Measurements from ENCODE around the gene GMPS. TPM values are rescaled to one million over a fixed set of nuclear protein-coding genes. Genes with fewer than 3 reads are reported as not detected.

Gene GMPS
- total RNA-seq, 2 donors from 2014 or later: 40.9 to 62.9 TPM

- intact Hi-C loops (cut with DNase I): no loop called here
- Histone ChIP-seq H3K36me3 (no peaks in the 10 kb centered on the region), H3K9me3 (no peaks in the 10 kb centered on the region), H3K27ac (no peak overlapping the region), H3K27me3 (no peaks in the 10 kb centered on the region), H3K4me1 (no peaks in the 10 kb centered on the region), H3K9ac (ENCODE audit: low read depth in 2 of 2, low read length in 2 of 2) (no peak overlapping the region), H3K4me3 (no peak overlapping the region)
- no peak for TF ChIP-seq CTCF (IDR thresholded peaks at IDR 0.05)
- no peak for DNase-seq
These were observed 102.6 kb downstream of the GMPS start for GRCh38 chr3:155972885-155973584.

DNA sequence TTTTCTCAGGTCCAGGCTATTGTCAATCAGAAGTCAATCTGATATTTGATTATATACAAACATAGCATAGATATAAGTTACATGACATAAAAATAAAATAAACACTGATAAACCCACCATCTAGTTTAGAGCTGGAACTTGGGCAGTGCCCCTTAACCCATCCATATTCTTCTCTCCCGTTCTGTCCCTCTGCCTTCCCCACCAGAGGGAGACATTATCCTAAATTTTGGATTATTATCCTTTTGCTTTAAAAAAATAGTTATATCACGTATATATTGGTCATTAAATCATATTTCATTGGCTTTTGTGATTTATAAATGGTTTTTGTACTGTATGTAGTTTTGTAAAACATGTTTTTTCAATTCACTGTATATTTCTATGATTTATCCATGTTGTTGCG is 107.9 kb downstream of the GMPS start:
- H3K4me1 ChIP-seq: no peaks in the 10 kb centered on the region
- H3K4me3 ChIP-seq: no peak overlapping the region
- TF ChIP-seq CTCF (IDR thresholded peaks at IDR 0.05): no peak
- no peaks in the 10 kb centered on the region for H3K36me3 ChIP-seq
- no peaks in the 10 kb centered on the region for H3K9me3 ChIP-seq
- no peaks in the 10 kb centered on the region for H3K27me3 ChIP-seq
- intact Hi-C loops (cut with DNase I): no loop called here
- no peak overlapping the region for H3K9ac ChIP-seq (ENCODE audit: low read depth in 2 of 2, low read length in 2 of 2)
- no peak overlapping the region for H3K27ac ChIP-seq
- no peak for DNase-seq

GRCh38 chr3:155979746-155980145 is 109.3 kb downstream of the GMPS start:
- Histone ChIP-seq H3K27me3 (no peaks in the 10 kb centered on the region), H3K9me3 (no peaks in the 10 kb centered on the region), H3K9ac (ENCODE audit: low read depth in 2 of 2, low read length in 2 of 2) (no peak overlapping the region), H3K36me3 (no peaks in the 10 kb centered on the region), H3K27ac (no peak overlapping the region), H3K4me1 (no peaks in the 10 kb centered on the region), H3K4me3 (no peak overlapping the region)
- intact Hi-C loops (cut with DNase I): no loop called here
- no peak for TF ChIP-seq CTCF (IDR thresholded peaks at IDR 0.05)
- DNase-seq: no peak

GRCh38 chr3:155981669-155982068 is 111.2 kb downstream of the GMPS start:
- no peak for TF ChIP-seq CTCF (IDR thresholded peaks at IDR 0.05)
- no peaks in the 10 kb centered on the region for H3K27me3 ChIP-seq
- no peak for DNase-seq
- no peaks in the 10 kb centered on the region for H3K9me3 ChIP-seq
- H3K9ac ChIP-seq (ENCODE audit: low read depth in 2 of 2, low read length in 2 of 2): no peak overlapping the region
- intact Hi-C loops (cut with DNase I): no loop called here
- H3K27ac ChIP-seq: no peak overlapping the region
- H3K36me3 ChIP-seq: no peaks in the 10 kb centered on the region
- H3K4me1 ChIP-seq: no peaks in the 10 kb centered on the region
- H3K4me3 ChIP-seq: no peak overlapping the region

DNA sequence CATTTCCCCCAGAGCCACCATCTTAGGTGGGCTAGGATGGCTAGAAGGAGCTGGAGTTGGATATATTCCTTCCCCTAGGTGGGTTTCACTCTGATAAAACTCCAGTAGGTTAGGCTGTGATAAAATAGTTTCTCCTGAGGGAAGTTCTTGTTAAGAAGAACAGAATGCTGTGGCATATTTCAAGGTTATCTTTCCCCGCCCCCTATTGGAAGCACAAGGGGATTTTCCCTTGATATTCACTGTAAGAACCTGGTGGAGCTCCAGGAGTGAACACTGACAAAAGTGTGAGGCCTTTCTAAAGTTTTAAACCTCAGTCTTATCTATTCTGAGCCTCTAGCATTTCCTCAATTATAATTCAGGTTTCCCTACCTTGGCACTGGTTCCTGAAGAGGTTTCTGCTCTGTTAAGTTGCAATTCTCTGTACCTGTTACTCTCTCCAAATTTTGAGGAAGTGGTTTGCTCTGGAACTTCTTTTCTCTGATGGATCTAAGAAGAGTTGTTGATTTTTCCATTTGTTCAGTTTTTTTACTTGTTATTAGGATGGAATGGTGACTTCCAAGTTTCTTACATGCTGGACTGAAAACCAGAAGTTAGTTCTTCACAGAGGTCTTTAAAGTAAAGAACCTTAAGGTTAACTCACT is 113.5 kb downstream of the GMPS start:
- no peak overlapping the region for H3K9ac ChIP-seq (ENCODE audit: low read depth in 2 of 2, low read length in 2 of 2)
- no peak overlapping the region for H3K27ac ChIP-seq
- no peaks in the 10 kb centered on the region for H3K27me3 ChIP-seq
- no peaks in the 10 kb centered on the region for H3K9me3 ChIP-seq
- no peak overlapping the region for H3K4me3 ChIP-seq
- no peak for DNase-seq
- intact Hi-C loops (cut with DNase I): no loop called here
- H3K36me3 ChIP-seq: no peaks in the 10 kb centered on the region
- no peak for TF ChIP-seq CTCF (IDR thresholded peaks at IDR 0.05)
- H3K4me1 ChIP-seq: no peaks in the 10 kb centered on the region
